A673 (cell line): ENCODE results near the gene RNF10.
"Not testable (repeated sequence)": the region's sequence is repeated elsewhere in the genome, so short reads cannot be mapped to it uniquely, and the experiment has no call there.

ENCODE experiments used
- CTCF ChIP-seq: fragments of 300-800, 200-600 bp; sonication (generic); conservative IDR thresholded peaks from 2 replicates; pipeline ENCODE4 v1.5.1; 2017; ENCODE audit warnings: low read depth, mild to moderate bottlenecking, antibody characterized with exemption, low read length, moderate library complexity, mixed read lengths
- EZH2 ChIP-seq: fragments of 200-600 bp; sonication (generic); IDR thresholded peaks from 2 replicates; pipeline ENCODE4 v1.6.1; 2017; ENCODE audit warnings: borderline replicate concordance, low read depth, mild to moderate bottlenecking, mixed read lengths, antibody characterized with exemption, low read length; ENCODE audit not compliant: poor library complexity, severe bottlenecking

GRCh38 chr12:120530418-120530761, 3.8 kb upstream of the RNF10 start:
- TF ChIP-seq CTCF, EZH2: not testable (repeated sequence)
